Medulla oblongata (tissue), 1 donor: Measurements from ENCODE around the gene SWAP70.
"Not testable (repeated sequence)": the region's sequence is repeated elsewhere in the genome, so short reads cannot be mapped to it uniquely, and the experiment has no call there.

Experiments used
- DNase-seq: peaks from one replicate; pipeline ENCODE4 v3.0.0-alpha.2; 2015; ENCODE audit errors: extremely low spot score

SWAP70 gene

DNA sequence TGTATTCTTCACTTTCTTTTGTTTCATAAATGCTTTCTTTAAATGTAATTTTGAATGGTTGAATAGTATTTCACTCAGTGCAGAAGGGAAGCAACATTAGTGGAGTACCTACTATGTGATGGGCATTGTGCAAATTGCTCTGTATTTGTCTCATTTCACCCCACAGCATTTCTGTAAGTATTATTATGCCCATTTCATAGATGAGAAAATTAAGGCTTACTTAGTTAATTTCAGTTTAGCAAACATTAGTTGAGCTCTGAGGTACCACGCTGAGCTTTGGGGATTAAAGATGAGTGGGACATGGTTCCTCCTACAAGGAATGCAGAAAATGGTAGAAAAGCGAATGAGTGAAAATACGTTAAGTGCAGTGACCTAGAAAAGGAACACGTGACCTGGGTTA, 58.1 kb downstream of the SWAP70 start:
- no peak for DNase-seq

DNA sequence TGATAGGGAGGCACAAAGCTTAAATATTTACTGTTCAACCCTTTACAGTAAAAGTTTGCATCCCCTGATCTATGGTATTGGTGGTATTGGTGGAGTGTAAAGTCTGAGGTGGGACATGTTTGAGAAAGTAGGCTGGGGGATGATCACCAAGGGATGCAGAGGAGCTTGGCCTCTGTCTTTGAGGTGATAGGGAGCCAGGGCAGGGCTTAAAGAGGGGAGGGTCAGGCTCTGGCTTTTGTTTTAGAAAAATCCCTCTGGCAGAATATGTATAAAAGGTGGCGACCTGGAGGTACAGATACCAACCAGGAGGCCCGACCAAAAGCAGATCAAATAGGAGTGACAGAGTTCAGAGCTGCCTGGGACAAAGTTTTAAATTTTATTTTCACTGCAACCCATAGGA, 59.0 kb downstream of the SWAP70 start:
- no peak for DNase-seq

DNA sequence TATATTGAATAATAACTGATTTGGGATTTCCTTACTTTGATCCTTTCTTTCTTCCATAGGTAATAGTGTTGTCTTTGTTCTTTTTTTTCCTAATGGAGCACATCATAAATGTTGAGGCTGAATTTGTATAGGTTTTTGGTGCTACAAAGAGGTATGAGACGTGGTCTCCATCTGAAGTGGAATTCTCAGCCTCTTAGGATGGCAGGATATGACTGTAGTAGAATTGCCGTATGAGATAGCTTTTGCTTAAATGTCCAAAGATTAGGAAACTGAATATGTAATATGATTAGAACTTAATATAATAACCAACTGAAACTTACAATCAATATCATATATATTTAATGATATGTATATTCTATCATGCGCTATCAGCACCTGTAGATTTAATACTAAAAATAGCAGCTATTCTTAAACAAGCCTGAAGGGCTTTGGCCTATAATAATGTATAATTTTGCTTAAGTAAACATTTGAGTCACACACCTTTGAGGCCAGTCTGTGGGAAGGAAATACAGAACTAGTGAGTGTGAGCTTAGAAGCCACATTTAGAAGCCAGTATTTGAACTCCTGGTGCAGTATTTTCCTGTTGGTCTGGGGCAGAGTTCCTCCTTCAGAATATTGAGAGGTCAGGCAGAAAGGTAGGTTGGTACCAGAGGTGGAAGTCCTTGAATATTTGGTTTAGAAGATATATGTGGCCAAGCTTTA, 62.6 kb downstream of the SWAP70 start:
- no peak for DNase-seq

DNA sequence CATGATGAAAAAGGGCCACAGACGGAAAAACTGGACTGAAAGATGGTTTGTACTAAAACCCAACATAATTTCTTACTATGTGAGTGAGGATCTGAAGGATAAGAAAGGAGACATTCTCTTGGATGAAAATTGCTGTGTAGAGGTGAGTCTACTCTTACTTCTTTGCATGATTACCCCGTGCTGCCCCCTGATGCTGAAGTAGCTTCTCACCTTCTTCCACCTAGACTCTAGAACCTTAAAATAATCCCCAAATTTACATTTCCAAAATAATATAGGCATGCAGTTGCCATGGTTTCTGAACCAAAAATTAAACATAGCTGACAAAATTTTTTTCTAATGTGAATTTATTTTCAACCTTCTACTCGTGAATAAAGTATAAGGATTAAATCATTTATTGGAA, 64.2 kb downstream of the SWAP70 start:
- no peak for DNase-seq

DNA sequence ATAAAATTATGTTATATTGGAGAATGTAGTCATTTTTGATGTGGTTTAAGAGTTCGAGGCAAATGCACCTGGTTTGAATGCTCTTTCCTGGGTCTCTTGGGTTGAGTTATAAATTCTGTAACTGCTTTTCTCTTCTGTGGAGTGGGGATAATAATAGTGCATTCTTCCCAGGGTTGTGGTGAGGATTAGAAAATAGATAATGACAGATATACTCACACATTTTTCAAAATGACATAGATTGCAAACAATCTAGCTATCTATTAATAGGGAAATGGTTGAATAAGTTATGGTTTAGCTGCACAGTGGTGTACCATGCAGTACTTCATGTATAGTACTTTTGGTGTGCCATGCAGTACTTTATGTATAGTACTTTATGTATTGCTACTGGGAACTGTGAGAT, 67.4 kb downstream of the SWAP70 start:
- DNase-seq: no peak

DNA sequence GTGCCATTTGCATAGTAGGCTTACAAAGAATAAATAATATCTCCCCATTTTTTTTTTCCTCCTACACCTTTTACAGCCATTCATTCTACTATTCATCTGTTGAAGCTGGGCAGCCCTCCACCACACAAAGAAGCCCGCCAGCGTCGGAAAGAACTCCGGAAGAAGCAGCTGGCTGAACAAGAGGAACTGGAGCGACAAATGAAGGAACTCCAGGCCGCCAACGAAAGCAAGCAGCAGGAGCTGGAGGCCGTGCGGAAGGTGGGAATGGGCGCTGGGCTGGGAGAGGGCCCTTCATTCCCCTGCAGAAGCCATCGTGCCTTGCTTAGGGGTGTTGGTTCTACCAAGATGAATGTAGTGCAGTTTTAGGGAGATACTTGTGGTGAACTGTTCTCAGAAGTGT, 68.6 kb downstream of the SWAP70 start:
- no peak for DNase-seq

DNA sequence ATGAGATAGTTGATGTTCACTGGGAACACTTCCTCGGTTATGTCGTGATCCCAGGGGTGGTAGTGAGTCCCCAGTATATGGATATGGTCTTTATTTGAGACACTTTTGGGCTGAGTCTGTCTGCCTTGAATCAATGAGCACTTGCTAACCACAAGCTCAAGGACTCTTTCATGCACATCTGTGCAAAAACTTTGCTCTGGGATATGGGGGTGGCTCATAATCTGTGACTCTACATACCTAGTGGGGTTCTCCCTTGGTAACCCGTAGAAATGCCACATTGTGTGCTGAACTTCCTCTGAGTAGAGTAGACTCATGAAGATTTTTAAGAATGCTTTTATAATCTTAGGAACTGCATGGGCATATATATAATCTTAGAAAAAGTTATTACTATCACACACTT, 69.3 kb downstream of the SWAP70 start:
- no peak for DNase-seq

DNA sequence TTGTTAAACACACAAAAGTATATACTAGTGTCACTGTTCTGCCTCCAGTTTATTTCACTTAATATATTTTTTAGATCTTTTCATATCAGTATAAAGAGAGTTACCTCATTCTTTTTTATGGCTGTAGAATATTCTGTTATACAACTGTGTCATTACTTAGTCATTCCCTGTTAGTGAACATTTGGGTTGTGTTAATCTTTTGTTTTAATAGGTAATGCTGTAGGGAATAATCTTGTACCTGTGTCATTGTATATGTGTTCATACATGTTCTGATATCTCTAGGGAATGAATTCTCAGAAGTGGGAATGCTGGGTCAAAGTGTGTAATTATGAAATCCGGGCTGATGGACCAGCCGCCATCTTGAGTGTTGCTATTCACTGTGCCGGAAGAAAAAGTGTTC, 71.4 kb downstream of the SWAP70 start:
- no peak for DNase-seq

DNA sequence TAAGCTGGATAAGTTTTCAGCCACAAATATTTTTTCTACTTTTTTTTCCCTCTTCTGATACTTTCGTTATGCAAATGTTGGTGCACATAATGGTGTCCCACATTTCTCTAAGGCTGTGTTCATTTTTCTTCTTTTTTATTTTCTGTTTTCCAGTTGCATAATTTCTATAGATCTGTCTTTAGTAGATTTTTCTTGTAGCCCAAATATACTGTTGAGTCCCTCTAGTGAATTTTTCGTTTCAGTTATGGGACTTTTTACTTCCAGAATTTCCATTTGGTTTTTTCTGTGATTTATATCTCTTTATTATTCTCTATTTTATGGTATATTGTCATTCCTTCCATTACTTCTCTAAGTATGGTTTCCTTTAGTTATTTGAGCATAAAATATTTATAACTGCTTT, 72.0 kb downstream of the SWAP70 start:
- DNase-seq: no peak

DNA sequence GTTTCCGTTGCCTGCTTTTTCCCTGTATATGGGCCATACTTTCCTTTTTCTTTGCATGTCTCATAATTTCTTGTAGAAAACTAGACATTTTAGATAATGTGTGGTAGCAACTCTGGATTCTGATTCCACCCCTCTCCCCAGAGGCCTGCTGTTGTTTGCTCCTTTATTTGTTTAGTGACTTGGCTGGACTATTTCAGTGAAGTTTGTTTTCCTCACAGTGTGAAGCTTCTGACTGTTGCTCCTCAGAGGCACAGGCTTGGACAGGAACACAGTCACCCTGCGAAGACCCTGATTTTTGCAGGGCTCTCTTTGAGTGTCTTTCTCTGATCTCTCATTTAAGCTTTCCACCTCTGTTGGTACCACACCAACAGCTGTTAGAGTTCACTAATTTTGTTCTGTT, 72.5 kb downstream of the SWAP70 start:
- DNase-seq: no peak

DNA sequence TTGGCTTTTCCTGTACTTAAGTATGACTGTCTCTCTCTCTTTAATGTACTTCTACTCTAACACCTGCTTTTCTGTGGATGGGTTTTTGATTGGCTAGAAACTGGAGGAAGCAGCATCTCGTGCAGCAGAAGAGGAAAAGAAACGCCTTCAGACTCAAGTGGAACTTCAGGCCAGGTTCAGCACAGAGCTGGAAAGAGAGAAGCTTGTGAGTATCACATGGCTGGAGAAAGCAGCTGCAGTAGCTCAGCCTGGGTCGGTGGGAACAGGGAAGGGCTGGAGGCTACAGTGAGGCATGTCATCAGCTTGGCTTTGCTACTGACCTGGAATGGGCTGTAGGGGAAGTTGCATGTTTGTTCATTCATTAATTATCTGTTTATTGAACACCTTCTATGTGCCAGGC, 74.2 kb downstream of the SWAP70 start:
- peak; percentile 79 for DNase-seq

DNA sequence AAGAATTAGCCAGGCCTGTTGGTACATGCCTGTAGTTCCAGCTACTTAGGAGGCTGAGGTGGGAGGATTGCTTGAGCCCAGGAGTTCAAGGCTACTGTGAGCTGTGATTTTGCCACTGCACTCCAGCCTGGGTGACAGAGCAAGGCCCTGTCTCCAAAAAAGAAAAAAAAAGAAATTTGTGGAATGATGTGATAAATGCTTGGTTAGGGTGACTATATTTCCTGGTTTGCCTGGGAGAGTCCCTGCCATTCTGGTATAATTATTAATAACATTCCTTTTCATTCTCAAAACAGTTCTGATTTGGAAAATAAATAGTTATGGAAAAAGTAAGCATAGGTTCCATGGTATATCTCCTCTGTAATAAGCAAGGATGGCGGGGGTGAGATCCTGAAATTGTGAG, 74.8 kb downstream of the SWAP70 start:
- no peak for DNase-seq

DNA sequence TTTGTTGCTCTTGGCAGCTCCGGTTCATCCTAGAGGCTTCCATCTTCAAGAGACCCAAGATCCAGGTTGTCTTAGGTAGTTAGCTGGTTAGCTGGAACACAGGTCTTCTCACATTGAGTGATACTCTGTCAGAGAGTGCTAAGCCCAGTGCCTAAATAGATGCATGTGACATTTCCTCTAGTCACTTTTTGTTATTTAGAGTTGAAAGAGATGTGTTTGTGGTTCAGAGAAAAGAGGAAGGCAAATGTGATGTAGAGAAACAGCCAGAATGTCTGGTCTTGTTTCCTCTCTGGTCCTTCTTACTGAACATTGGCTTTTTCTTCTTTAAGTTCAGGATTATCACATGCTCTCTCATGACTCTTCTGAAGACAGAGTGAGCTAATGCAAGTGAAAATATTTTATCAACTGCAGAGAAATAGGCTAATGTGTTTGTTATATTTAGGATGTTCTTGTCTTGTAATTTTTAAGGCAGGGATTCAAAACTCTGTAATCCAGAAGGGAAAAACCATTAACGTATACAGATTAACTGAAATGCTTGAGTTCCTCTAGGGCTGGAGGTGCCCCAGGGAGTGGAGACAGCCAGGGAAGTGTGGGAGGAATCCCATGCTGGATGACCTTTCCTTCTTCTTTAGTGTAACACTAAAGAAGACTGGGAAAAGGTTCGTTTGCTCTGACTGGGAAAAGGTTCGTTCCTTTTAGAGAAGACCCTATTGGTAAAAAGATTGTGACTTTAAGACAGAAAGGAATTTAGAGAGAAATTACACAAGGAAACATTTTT, 75.4 kb downstream of the SWAP70 start:
- DNase-seq: peak; percentile 84

DNA sequence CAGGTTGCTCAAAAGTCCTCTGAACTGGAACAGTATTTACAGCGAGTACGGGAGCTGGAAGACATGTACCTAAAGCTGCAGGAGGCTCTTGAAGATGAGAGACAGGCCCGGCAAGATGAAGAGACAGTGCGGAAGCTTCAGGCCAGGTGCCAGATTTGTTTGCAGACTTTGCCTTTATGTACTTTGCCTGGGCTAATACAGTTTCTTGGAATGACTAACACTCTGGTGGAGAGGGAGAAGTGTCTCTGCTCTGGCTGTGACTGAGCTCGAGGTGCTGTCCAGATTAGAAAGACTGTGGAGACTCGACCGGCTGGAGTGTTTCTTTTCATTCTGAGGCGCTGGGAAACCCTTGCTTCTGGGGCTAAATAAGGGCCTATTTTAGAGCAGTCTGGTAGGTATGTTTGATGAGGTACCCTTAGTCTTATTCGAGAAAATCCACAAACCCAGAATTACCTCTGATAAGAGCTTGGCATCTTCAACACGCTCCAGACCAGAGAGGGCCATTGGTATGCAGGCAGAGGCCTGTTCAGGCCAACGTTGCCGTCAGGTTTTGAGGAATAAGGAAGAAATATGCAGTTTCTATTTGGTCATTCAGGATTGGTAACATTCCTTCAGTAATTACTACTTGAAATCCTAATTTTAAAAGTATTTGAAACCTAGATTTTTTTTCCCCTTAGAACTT, 76.5 kb downstream of the SWAP70 start:
- no peak for DNase-seq

DNA sequence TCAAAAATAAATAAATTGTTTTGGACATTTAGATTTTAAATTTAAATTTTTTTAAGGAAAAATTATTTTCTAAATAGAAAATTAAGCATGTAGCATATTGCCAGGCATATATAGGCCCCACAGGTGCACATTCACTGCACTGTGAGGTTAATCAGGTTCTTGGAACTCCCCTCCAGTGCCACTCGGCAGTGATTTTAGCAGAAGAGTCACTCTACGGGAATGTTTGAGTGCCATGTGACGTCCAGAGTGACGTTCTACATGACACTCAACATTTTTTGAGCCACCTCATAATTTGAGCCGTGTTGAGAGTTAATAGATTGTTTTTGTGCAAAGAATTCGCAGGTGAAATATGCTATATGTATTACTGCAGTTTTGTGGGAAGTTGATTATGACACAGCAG, 77.4 kb downstream of the SWAP70 start:
- no peak for DNase-seq

DNA sequence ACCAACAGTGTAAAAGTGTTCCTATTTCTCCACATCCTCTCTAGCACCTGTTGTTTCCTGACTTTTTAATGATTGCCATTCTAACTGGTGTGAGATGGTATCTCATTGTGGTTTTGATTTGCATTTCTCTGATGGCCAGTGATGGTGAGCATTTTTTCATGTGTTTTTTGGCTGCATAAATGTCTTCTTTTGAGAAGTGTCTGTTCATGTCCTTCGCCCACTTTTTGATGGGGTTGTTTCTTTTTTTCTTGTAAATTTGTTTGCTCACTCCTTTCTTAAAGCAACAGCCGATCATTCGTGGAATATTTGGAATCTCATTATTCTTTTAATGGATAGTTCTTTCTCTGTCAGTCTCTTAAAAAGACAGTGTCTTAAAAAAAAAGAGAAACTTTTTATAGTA, 79.6 kb downstream of the SWAP70 start:
- not testable (repeated sequence) for DNase-seq

DNA sequence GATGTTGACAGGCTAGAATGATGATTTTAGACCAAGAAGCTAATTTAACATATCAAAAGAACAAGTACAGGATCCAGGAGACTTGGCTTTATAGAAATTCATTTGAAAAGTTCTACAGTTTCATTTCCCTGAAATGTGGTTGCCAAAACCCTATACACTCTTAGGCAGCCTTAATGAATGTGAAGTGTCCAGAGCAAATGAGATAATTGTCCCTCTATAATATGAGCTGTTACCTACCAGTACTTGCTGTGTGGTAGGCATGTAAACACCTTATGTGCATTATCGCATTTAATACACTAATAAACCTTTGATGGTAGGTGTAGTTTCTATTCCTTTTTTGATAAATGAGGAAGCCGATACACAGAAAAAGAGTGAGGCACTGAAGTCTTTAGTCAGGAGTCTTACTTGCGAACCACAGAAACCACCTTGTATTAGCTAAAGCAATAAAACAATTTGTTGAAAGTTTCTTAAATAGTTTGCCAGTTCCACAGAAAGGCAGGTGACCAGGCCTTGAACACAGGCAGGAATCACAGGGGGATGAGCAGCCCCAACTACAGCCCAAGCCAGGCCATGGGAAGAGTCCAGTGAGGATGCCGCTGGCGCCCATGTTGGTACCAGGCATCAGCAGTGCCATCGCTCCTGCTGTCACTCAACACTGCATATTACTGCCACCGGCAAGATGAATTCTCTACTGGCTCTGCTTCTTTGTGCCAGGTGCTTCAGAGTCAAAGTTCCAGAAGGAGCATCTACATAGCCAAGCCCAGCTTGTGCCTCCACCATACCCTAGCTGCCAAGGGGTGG, 81.7 kb downstream of the SWAP70 start:
- peak; percentile 46 for DNase-seq

DNA sequence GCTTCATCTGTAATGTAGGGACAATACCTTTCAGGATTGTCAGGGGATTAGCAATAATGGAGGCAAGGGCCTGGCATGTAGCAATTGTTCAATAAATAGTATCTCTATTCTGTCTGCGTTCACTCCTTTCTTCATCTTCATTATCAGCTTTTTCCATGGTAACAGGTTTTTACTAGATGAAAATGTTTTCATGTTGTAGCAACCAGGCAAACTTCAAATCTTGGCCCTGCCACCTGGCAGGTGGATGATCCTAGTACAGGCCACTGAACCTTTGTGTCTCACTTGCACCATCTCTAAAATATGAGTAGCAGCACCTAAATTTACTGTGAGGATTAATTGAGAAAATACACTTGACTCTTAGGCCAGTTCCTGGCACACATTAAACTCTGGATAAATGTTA, 83.4 kb downstream of the SWAP70 start:
- DNase-seq: no peak

DNA sequence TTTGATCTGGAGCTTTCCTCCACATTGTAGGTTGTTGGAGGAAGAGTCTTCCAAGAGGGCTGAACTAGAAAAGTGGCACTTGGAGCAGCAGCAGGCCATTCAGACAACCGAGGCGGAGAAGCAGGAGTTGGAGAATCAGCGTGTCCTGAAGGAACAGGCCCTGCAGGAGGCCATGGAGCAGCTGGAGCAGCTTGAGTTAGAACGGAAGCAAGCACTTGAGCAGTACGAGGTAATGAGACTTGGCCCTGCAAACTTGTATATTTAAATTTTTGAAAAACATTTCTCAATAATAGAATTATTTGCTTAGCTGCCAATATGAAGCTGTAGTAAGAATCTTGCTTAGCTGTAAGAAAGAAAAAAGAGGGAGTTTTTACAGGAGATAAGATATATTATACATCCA, 84.0 kb downstream of the SWAP70 start:
- no peak for DNase-seq

DNA sequence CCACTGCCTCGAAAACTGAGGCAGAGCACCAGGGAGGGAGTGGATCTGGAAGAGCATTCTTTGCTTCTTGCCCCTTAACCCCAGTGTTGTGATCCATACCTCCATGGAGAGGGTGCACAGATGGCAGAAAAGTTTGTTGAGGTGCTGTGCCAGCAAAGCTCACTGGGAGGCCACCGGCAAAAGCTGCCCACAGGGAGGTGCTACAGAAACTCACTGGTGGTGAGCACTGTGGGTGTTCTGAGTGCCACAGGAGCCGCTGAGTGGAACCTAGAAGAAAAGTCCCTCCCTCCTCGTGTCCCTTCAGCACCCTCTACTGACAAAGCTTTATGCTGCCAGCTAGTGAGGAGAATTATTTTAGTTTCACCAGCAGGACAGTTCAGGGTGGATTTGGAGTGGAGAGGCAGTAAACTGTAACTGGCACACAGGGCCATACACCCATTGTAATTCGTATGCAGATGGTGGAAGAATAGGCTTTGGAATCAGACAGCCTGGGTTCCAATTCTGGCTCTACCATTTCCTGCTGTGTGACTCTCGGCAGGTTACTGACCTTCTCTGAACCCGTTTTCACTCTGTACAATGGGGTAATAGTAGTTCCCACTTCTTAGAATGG, 84.6 kb downstream of the SWAP70 start:
- peak; percentile 90 for DNase-seq

DNA sequence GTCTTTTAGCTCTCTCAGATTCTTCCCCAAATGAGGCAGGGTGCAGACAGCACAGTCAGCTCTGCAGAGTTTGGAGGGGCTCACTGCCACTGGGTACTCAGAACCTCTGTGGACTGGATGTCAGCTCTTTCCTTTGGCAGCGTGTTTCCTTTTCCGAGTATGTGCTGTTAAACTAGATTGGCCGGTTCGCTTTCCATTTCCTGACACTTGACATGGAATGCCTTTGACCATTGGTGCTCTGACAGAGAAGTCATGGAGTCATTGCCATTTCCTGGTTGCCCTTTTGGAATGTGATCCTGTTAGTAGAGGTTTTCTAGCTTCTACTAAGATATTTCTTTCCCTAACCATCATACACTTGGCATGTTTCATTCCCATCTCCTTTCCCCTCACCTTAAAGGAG, 86.7 kb downstream of the SWAP70 start:
- no peak for DNase-seq

DNA sequence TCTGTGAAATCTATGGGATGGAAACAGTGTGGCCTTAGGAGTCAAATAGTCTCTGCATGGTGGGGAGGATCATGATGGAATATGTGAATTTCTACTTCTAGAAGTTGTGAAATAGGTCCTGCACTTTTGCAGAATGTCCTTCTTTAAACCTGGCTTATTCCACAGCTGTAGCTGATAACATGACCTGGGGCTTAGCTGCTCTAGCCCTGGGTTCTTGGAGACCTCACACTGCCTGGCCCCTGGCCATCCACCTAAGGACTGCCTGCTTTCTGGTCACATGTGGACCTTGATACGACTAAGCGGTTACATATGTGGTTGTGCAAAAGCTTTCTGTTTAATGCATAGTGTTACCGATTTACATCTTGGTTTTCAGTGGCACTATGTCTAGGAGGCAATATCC, 88.2 kb downstream of the SWAP70 start:
- DNase-seq: no peak
